Nephron progenitor cell (in vitro differentiated cells): Measurements from ENCODE around the gene PALD1.

Experiments
- DNase-seq: peaks from one replicate; pipeline ENCODE4 v3.0.0; 2021
- H3K27ac Mint-ChIP-seq: 2 replicates; pipeline ENCODE4 v1.8.0; 2021; ENCODE audit warnings: mild to moderate bottlenecking, moderate library complexity, mixed read lengths
- H3K27me3 Mint-ChIP-seq: 2 replicates; pipeline ENCODE4 v1.8.0; 2021; ENCODE audit warnings: mild to moderate bottlenecking, low read depth, mixed read lengths; ENCODE audit not compliant: poor library complexity
- H3K36me3 Mint-ChIP-seq: 2 replicates; pipeline ENCODE4 v1.8.0; 2021; ENCODE audit warnings: low read depth, mixed read lengths
- H3K4me1 Mint-ChIP-seq: 2 replicates; pipeline ENCODE4 v1.8.0; 2021; ENCODE audit warnings: mixed read lengths
- H3K4me3 Mint-ChIP-seq: 2 replicates; pipeline ENCODE4 v1.8.0; 2021; ENCODE audit warnings: mild to moderate bottlenecking, moderate library complexity, mixed read lengths
- H3K9me3 Mint-ChIP-seq: 2 replicates; pipeline ENCODE4 v1.8.0; 2021; ENCODE audit warnings: mild to moderate bottlenecking, moderate library complexity, mixed read lengths
- TF ChIP-seq, protein P1 (sequence below): fragments of 200-600 bp; sonication (generic); IDR thresholded peaks from 2 replicates; pipeline ENCODE4 v1.5.0; 2021; ENCODE audit warnings: antibody characterized with exemption

Gene PALD1

DNA sequence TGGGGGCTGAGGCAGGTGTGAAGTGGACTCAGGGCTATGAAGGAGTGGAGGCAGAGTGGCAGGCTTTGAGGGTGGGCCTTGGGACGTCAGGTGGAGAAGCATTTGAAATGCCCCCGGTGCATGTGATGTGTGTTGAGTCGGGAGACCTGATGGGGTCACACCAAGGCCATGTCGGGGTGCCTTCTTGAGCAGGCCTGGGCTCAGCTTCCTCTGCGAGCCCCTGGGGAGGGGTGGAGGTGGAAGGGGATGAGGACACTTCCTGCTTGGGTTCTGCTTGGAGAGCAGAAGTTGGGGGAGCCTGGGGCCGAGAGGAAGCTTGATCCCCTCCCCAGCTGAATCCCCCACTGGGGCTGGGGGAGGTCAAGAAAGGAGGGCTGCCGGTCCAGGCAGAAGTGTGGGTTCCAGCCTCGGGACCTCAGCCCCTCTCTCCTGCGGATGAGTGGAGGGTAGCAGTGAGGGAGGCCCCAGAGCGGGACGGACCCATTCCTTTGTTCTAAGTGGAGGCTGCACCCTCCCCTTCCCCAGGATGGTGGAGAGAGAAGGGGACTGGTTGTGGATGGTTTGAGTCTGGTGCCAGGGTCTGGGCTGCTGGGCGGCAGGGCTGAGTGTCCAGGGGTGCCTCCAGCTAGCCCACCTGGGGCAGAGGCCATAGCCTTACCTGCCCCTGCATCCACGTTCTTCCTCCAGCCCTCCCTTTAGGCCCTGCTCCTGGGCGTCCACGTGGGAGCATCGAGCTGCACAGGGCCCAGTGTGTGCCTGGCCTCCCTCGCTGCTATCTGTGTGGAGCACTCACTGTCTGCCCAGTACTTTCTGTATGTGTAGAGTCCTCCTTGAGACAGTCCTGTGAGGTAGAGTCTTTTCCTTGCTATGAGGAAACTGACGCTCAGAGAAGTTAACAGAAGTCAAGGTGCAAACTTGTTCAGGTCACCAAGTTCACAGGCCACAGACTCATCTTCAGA, 87.3 kb downstream of the PALD1 start:
- Mint-ChIP-seq H3K4me1 (peaks cover 31% of the 10 kb centered on the region), H3K4me3 (no peak overlapping the region), H3K27ac (no peak overlapping the region), H3K9me3 (no peaks in the 10 kb centered on the region), H3K27me3 (peaks cover 10% of the 10 kb centered on the region), H3K36me3 (peaks cover 5% of the 10 kb centered on the region)
- TF ChIP-seq, protein P1, sequence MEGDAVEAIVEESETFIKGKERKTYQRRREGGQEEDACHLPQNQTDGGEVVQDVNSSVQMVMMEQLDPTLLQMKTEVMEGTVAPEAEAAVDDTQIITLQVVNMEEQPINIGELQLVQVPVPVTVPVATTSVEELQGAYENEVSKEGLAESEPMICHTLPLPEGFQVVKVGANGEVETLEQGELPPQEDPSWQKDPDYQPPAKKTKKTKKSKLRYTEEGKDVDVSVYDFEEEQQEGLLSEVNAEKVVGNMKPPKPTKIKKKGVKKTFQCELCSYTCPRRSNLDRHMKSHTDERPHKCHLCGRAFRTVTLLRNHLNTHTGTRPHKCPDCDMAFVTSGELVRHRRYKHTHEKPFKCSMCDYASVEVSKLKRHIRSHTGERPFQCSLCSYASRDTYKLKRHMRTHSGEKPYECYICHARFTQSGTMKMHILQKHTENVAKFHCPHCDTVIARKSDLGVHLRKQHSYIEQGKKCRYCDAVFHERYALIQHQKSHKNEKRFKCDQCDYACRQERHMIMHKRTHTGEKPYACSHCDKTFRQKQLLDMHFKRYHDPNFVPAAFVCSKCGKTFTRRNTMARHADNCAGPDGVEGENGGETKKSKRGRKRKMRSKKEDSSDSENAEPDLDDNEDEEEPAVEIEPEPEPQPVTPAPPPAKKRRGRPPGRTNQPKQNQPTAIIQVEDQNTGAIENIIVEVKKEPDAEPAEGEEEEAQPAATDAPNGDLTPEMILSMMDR: no peak
- DNase-seq: no peak

DNA sequence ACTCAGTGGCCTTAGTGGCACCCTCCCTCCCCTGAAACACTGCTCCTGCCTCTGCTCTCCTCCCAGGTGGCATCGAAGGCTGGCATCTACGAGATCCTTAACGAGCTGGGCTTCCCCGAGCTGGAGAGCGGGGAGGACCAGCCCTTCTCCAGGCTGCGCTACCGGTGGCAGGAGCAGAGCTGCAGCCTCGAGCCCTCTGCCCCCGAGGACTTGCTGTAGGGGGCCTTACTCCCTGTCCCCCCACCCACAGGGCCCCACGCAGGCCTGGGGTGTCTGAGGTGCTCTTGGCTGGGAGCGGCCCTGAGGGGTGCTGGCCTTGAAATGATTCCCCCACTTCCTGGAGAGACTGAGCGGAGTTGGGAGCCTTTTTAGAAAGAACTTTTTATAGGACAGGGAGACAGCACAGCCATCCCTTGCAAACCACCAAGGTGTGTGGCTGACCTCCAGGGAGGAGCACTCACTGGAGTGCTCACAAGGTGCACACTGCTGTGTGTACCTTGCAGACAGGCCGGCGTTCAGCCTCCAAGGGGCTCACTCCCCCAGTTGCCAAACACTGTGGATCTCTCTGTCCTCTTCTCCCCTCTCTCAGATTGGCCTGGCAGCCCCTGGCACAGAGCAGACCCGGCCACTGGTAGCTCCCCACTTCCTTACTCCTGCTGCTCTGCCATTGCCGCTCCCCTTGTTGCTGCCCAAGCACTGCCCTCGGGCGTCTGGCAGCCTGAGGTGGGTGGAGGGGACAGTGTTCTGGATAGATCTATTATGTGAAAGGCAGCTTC, 88.1 kb downstream of the PALD1 start:
- no peak overlapping the region for H3K4me3 Mint-ChIP-seq
- peaks cover 5% of the 10 kb centered on the region for H3K27me3 Mint-ChIP-seq
- peaks cover 5% of the 10 kb centered on the region for H3K36me3 Mint-ChIP-seq
- DNase-seq: no peak
- TF ChIP-seq, protein P1: no peak
- no peaks in the 10 kb centered on the region for H3K9me3 Mint-ChIP-seq
- H3K27ac Mint-ChIP-seq: peak overlapping the region; percentile 26
- peaks cover 22% of the 10 kb centered on the region for H3K4me1 Mint-ChIP-seq

DNA sequence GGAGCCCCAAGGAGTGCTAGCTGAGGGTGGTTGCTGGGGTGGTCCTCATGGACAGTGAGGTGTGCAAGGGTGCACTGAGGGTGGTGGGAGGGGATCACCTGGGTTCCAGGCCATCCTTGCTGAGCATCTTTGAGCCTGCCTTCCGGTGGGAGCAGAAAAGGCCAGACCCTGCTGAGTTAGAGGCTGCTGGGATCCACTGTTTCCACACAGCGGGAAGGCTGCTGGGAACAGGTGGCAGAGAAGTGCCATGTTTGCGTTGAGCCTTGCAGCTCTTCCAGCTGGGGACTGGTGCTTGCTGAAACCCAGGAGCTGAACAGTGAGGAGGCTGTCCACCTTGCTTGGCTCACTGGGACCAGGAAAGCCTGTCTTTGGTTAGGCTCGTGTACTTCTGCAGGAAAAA, 89.0 kb downstream of the PALD1 start:
- H3K27ac Mint-ChIP-seq: no peak overlapping the region
- H3K4me1 Mint-ChIP-seq: peaks cover 16% of the 10 kb centered on the region
- DNase-seq: no peak
- TF ChIP-seq, protein P1: no peak
- no peak overlapping the region for H3K4me3 Mint-ChIP-seq
- no peaks in the 10 kb centered on the region for H3K9me3 Mint-ChIP-seq
- peaks cover 5% of the 10 kb centered on the region for H3K36me3 Mint-ChIP-seq
- H3K27me3 Mint-ChIP-seq: peaks cover 3% of the 10 kb centered on the region

DNA sequence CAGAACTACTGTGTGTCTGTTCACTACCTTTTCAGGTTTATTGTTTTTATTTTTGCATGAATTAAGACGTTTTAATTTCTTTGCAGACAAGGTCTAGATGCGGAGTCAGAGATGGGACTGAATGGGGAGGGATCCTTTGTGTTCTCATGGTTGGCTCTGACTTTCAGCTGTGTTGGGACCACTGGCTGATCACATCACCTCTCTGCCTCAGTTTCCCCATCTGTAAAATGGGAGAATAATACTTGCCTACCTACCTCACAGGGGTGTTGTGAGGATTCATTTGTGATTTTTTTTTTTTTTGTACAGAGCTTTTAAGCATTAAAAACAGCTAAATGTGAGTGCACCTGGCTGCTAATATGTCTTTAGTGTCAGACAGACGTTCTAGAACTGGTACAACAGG, 89.5 kb downstream of the PALD1 start:
- H3K4me3 Mint-ChIP-seq: no peak overlapping the region
- peaks cover 5% of the 10 kb centered on the region for H3K36me3 Mint-ChIP-seq
- H3K27ac Mint-ChIP-seq: no peak overlapping the region
- TF ChIP-seq, protein P1: no peak
- peaks cover 14% of the 10 kb centered on the region for H3K4me1 Mint-ChIP-seq
- no peaks in the 10 kb centered on the region for H3K9me3 Mint-ChIP-seq
- peaks cover 3% of the 10 kb centered on the region for H3K27me3 Mint-ChIP-seq
- no peak for DNase-seq

DNA sequence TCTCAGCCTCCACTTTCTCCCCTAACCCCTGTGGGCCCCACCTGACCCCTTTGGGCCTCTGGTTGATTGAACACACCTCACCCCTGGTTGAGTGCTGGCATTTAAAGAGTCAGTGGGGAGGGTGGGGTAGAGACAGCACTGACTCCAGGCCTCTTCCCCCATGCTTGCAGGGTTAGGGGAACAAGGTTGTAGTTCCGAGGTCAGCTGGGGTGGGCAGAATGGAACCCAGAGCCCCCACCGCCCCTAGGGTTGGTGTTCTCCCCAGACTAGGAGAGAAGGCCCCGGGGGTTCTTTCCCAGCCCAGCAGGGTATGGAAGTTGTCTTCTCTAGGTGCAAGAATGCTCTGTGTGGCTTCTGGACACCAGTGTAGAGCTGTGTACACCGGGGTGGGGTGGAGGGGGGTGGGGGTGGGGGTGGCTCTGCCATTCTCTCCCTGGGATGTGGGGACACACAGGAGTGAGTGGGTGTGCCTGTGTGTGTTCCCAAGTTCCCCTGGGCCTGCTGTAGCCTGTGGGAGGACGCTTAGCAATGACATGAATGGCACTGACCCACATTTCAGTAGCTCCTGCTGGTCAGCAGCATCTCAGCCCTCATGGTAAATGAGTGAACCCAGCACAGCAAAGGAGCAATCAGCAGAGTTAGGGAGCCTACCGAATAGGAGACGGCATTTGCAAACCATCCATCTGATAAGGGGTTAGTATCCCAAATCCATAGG, 90.4 kb downstream of the PALD1 start:
- TF ChIP-seq, protein P1: no peak
- Mint-ChIP-seq H3K27ac (no peak overlapping the region), H3K4me1 (peaks cover 8% of the 10 kb centered on the region), H3K4me3 (no peak overlapping the region), H3K9me3 (no peaks in the 10 kb centered on the region), H3K36me3 (peaks cover 5% of the 10 kb centered on the region), H3K27me3 (peaks cover 3% of the 10 kb centered on the region)
- DNase-seq: no peak
